WTC11 (cell line): ENCODE data around the gene ZNF30. TPM values are rescaled to one million over a fixed set of nuclear protein-coding genes. Genes with fewer than 3 reads are reported as not detected.

Experiments used
- ATAC-seq: fragments of 200-7000 bp; cut with Tn5 transposase; 2 replicates; pipeline ENCODE4 v1.10.0; 2021; ENCODE audit warnings: mild to moderate bottlenecking, moderate library complexity
- CTCF ChIA-PET: fragments of 300-600 bp; sonication (Branson Sonifier 250); formaldehyde crosslinking; loops from one replicate; lab custom pipeline; 2021; ENCODE audit warnings: antibody characterized with exemption; lab: Charles Lee
- POLR2A ChIA-PET: fragments of 350-600 bp; sonication (Branson Sonifier 250); formaldehyde crosslinking; loops from one replicate; lab custom pipeline; 2021; ENCODE audit warnings: antibody characterized with exemption; lab: Charles Lee
- DNase-seq: peaks from one replicate; pipeline ENCODE4 v3.0.0; 2021; ENCODE audit warnings: low spot score
- H3K27ac Mint-ChIP-seq: 2 replicates; pipeline ENCODE4 v1.8.0; 2021; ENCODE audit warnings: mixed read lengths
- H3K27me3 Mint-ChIP-seq: 2 replicates; pipeline ENCODE4 v1.8.0; 2021; ENCODE audit warnings: low read depth, mild to moderate bottlenecking, moderate library complexity, mixed read lengths
- H3K36me3 Mint-ChIP-seq: 2 replicates; pipeline ENCODE4 v1.8.0; 2021; ENCODE audit warnings: mixed read lengths
- H3K4me1 Mint-ChIP-seq: 2 replicates; pipeline ENCODE4 v1.8.0; 2022; ENCODE audit warnings: mixed read lengths
- H3K4me3 Mint-ChIP-seq: 2 replicates; pipeline ENCODE4 v1.8.0; 2021; ENCODE audit warnings: mild to moderate bottlenecking, moderate library complexity, mixed read lengths
- H3K9me3 Mint-ChIP-seq: 2 replicates; pipeline ENCODE4 v1.8.0; 2021; ENCODE audit warnings: mixed read lengths
- E2F5 ChIP-seq: sonication (generic); formaldehyde crosslinking; IDR thresholded peaks from 2 replicates; pipeline ENCODE4 v1.8.1; 2022; ENCODE audit warnings: mild to moderate bottlenecking, moderate library complexity, missing genetic modification reagents
- FOXJ3 ChIP-seq: sonication (generic); formaldehyde crosslinking; IDR thresholded peaks from 2 replicates; pipeline ENCODE4 v1.9.0; 2021; ENCODE audit warnings: missing genetic modification reagents, mild to moderate bottlenecking, borderline replicate concordance
- FOXP1 ChIP-seq: sonication (generic); formaldehyde crosslinking; IDR thresholded peaks from 2 replicates; pipeline ENCODE4 v1.8.0; 2022; ENCODE audit warnings: missing genetic modification reagents, mild to moderate bottlenecking, moderate library complexity, borderline replicate concordance
- GTF2I ChIP-seq: fragments of 250-450 bp; sonication (Bioruptor Pico); conservative IDR thresholded peaks from 2 replicates; pipeline ENCODE4 v1.4.0; 2021; ENCODE audit warnings: mild to moderate bottlenecking
- NR1H2 ChIP-seq: sonication (generic); formaldehyde crosslinking; IDR thresholded peaks from 2 replicates; pipeline ENCODE4 v1.9.0; 2021; ENCODE audit warnings: mild to moderate bottlenecking, moderate library complexity, missing genetic modification reagents
- NR3C1 ChIP-seq: sonication (generic); formaldehyde crosslinking; conservative IDR thresholded peaks from 2 replicates; pipeline ENCODE4 v1.8.1; 2023; ENCODE audit warnings: low read depth, mild to moderate bottlenecking, missing genetic modification reagents
- RELA ChIP-seq: sonication (generic); formaldehyde crosslinking; IDR thresholded peaks from 2 replicates; pipeline ENCODE4 v1.8.1; 2022; ENCODE audit warnings: missing genetic modification reagents, mild to moderate bottlenecking, borderline replicate concordance
- RORB ChIP-seq: fragments of 250-450 bp; sonication (Bioruptor Pico); IDR thresholded peaks from 2 replicates; pipeline ENCODE4 v1.9.0; 2021; ENCODE audit warnings: mild to moderate bottlenecking
- SMAD4 ChIP-seq: sonication (generic); formaldehyde crosslinking; IDR thresholded peaks from 2 replicates; pipeline ENCODE4 v1.8.0; 2022; ENCODE audit warnings: mild to moderate bottlenecking, missing genetic modification reagents
- SP1 ChIP-seq: sonication (generic); formaldehyde crosslinking; conservative IDR thresholded peaks from 2 replicates; pipeline ENCODE4 v1.8.1; 2022; ENCODE audit warnings: missing genetic modification reagents
- ZBTB43 ChIP-seq: sonication (generic); formaldehyde crosslinking; IDR thresholded peaks from 2 replicates; pipeline ENCODE4 v1.8.1; 2023; ENCODE audit warnings: mild to moderate bottlenecking, missing genetic modification reagents
- ZNF219 ChIP-seq: sonication (generic); formaldehyde crosslinking; IDR thresholded peaks from 2 replicates; pipeline ENCODE4 v1.8.0; 2023; ENCODE audit warnings: missing genetic modification reagents, mild to moderate bottlenecking, borderline replicate concordance
- ZNF281 ChIP-seq: sonication (generic); formaldehyde crosslinking; IDR thresholded peaks from 2 replicates; pipeline ENCODE4 v1.8.0; 2023; ENCODE audit warnings: mild to moderate bottlenecking, missing genetic modification reagents
- ZNF416 ChIP-seq: fragments of 250-450 bp; sonication (Bioruptor Pico); IDR thresholded peaks from 2 replicates; pipeline ENCODE4 v1.9.0; 2021; ENCODE audit warnings: mild to moderate bottlenecking, inconsistent platforms
- total RNA-seq: library from RNA; stranded (reverse); gene quantifications from 3 replicates; pipeline ENCODE4 v1.2.3, GENCODE V29; 2021
- TF ChIP-seq, protein P1 (sequence below): fragments of 250-450 bp; sonication (Bioruptor Pico); IDR thresholded peaks from 2 replicates; pipeline ENCODE4 v1.8.0; 2021; ENCODE audit warnings: mild to moderate bottlenecking
- TF ChIP-seq, protein P2 (sequence below): sonication (generic); formaldehyde crosslinking; IDR thresholded peaks from 2 replicates; pipeline ENCODE4 v1.8.1; 2023; ENCODE audit warnings: mild to moderate bottlenecking, missing genetic modification reagents, moderate library complexity
- TF ChIP-seq, protein P3 (sequence below): sonication (generic); formaldehyde crosslinking; conservative IDR thresholded peaks from 2 replicates; pipeline ENCODE4 v1.8.1; 2023; ENCODE audit warnings: mild to moderate bottlenecking, low read depth, missing genetic modification reagents, moderate library complexity
- TF ChIP-seq, protein P4 (sequence below): sonication (generic); formaldehyde crosslinking; IDR thresholded peaks from 2 replicates; pipeline ENCODE4 v1.8.0; 2023; ENCODE audit warnings: missing genetic modification reagents
- TF ChIP-seq, protein P5 (sequence below): fragments of 250-450 bp; sonication (Bioruptor Pico); IDR thresholded peaks from 2 replicates; pipeline ENCODE4 v1.9.0; 2021; ENCODE audit warnings: mild to moderate bottlenecking, borderline replicate concordance

The ZNF30 gene
- total RNA-seq, 1 experiment from 2014 or later, result 5.4 TPM

DNA sequence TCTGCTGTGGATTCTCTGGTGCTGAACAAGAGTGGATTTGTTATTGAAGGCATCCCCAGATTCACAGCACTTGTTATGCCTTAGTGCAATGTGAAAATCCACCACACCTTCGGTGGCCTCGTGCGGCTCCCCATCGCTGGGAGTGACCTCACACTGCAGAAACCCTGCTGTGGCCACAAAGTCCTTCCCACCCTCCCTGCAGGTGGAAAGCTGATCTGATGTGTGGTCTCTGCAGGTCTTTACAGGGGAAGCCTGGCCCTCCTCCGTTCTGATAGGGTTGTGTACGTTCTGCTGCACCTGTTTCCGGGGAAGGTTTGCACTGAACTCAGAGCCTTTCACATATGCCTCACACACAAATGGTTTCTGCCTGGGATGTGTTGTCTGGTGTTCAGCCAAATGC lies 32.3 kb downstream of the ZNF30 start:
- H3K4me3 Mint-ChIP-seq, result no peak overlapping the region
- peaks cover 74% of the 10 kb centered on the region for H3K36me3 Mint-ChIP-seq
- ChIA-PET CTCF (no interaction called here), POLR2A (no interaction called here)
- H3K9me3 Mint-ChIP-seq, result peaks cover 56% of the 10 kb centered on the region
- H3K4me1 Mint-ChIP-seq, result peaks cover 17% of the 10 kb centered on the region
- TF ChIP-seq, protein P1, sequence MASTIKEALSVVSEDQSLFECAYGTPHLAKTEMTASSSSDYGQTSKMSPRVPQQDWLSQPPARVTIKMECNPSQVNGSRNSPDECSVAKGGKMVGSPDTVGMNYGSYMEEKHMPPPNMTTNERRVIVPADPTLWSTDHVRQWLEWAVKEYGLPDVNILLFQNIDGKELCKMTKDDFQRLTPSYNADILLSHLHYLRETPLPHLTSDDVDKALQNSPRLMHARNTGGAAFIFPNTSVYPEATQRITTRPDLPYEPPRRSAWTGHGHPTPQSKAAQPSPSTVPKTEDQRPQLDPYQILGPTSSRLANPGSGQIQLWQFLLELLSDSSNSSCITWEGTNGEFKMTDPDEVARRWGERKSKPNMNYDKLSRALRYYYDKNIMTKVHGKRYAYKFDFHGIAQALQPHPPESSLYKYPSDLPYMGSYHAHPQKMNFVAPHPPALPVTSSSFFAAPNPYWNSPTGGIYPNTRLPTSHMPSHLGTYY (CRISPR knock-in tag), result no peak
- TF ChIP-seq, protein P2, sequence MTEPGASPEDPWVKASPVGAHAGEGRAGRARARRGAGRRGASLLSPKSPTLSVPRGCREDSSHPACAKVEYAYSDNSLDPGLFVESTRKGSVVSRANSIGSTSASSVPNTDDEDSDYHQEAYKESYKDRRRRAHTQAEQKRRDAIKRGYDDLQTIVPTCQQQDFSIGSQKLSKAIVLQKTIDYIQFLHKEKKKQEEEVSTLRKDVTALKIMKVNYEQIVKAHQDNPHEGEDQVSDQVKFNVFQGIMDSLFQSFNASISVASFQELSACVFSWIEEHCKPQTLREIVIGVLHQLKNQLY, result no peak
- TF ChIP-seq ZNF416 (CRISPR knock-in tag) (no peak), GTF2I (no peak), FOXJ3 (no peak)
- H3K27ac Mint-ChIP-seq, result no peak overlapping the region
- ATAC-seq (no peak), DNase-seq (no peak)
- H3K27me3 Mint-ChIP-seq, result peaks cover 21% of the 10 kb centered on the region

DNA sequence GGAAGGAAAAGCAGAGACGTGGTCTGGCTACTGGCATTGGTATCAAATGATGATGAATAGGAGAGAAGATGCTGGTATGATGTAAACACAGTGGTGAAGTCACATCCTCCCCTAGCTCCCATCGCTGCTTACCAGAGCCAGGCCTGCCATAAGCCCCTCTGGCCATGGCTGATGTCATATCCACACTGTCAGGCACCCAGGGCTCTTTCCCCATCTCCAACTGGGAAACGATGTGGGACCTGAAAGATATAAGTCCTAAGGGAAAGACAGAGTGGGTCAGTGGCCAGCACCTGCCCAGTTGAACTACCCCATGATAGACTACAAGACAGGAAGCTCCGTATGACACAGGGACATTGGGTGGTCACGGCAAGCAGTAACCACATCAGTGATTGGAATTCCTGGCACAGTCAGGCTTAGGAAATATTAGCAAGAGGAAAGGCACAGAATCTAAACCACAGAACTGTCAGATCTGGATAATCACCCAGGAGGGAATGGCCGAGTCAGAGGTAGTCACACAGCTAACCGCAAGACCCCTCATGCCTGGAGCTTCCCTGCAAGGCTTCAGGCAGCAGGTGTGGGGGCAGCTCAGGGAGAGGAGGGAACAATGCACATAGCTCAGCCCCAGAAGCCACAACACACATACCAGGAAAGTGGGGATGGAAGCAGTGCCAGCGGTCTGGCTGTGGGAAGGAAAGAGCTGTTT lies 33.6 kb downstream of the ZNF30 start:
- no peak overlapping the region for H3K4me3 Mint-ChIP-seq
- H3K27me3 Mint-ChIP-seq, result peaks cover 24% of the 10 kb centered on the region
- H3K9me3 Mint-ChIP-seq, result peaks cover 54% of the 10 kb centered on the region
- no peak for TF ChIP-seq ZNF219 (CRISPR knock-in tag)
- no peak for TF ChIP-seq NR3C1
- TF ChIP-seq ZNF281, result no peak
- no peak for TF ChIP-seq ZBTB43 (CRISPR knock-in tag)
- no peak for TF ChIP-seq FOXP1
- TF ChIP-seq, protein P3, sequence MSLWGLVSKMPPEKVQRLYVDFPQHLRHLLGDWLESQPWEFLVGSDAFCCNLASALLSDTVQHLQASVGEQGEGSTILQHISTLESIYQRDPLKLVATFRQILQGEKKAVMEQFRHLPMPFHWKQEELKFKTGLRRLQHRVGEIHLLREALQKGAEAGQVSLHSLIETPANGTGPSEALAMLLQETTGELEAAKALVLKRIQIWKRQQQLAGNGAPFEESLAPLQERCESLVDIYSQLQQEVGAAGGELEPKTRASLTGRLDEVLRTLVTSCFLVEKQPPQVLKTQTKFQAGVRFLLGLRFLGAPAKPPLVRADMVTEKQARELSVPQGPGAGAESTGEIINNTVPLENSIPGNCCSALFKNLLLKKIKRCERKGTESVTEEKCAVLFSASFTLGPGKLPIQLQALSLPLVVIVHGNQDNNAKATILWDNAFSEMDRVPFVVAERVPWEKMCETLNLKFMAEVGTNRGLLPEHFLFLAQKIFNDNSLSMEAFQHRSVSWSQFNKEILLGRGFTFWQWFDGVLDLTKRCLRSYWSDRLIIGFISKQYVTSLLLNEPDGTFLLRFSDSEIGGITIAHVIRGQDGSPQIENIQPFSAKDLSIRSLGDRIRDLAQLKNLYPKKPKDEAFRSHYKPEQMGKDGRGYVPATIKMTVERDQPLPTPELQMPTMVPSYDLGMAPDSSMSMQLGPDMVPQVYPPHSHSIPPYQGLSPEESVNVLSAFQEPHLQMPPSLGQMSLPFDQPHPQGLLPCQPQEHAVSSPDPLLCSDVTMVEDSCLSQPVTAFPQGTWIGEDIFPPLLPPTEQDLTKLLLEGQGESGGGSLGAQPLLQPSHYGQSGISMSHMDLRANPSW (CRISPR knock-in tag), result no peak
- TF ChIP-seq, protein P4, sequence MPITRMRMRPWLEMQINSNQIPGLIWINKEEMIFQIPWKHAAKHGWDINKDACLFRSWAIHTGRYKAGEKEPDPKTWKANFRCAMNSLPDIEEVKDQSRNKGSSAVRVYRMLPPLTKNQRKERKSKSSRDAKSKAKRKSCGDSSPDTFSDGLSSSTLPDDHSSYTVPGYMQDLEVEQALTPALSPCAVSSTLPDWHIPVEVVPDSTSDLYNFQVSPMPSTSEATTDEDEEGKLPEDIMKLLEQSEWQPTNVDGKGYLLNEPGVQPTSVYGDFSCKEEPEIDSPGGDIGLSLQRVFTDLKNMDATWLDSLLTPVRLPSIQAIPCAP, result no peak
- no peak for TF ChIP-seq RORB (CRISPR knock-in tag)
- TF ChIP-seq, protein P5, sequence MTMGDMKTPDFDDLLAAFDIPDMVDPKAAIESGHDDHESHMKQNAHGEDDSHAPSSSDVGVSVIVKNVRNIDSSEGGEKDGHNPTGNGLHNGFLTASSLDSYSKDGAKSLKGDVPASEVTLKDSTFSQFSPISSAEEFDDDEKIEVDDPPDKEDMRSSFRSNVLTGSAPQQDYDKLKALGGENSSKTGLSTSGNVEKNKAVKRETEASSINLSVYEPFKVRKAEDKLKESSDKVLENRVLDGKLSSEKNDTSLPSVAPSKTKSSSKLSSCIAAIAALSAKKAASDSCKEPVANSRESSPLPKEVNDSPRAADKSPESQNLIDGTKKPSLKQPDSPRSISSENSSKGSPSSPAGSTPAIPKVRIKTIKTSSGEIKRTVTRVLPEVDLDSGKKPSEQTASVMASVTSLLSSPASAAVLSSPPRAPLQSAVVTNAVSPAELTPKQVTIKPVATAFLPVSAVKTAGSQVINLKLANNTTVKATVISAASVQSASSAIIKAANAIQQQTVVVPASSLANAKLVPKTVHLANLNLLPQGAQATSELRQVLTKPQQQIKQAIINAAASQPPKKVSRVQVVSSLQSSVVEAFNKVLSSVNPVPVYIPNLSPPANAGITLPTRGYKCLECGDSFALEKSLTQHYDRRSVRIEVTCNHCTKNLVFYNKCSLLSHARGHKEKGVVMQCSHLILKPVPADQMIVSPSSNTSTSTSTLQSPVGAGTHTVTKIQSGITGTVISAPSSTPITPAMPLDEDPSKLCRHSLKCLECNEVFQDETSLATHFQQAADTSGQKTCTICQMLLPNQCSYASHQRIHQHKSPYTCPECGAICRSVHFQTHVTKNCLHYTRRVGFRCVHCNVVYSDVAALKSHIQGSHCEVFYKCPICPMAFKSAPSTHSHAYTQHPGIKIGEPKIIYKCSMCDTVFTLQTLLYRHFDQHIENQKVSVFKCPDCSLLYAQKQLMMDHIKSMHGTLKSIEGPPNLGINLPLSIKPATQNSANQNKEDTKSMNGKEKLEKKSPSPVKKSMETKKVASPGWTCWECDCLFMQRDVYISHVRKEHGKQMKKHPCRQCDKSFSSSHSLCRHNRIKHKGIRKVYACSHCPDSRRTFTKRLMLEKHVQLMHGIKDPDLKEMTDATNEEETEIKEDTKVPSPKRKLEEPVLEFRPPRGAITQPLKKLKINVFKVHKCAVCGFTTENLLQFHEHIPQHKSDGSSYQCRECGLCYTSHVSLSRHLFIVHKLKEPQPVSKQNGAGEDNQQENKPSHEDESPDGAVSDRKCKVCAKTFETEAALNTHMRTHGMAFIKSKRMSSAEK (CRISPR knock-in tag), result no peak
- TF ChIP-seq E2F5, result no peak
- no peak for TF ChIP-seq SMAD4
- TF ChIP-seq NR1H2 (CRISPR knock-in tag), result no peak
- no peak for TF ChIP-seq RELA (CRISPR knock-in tag)
- TF ChIP-seq SP1 (CRISPR knock-in tag), result no peak
- TF ChIP-seq, all 79 proteins: peak for 0
- ChIA-PET POLR2A (no interaction called here), CTCF (interaction anchor here (1.2 kb wide), 1 partner anchor 84 kb away, joined by 3 read pairs; no protein-coding TSS in a partner anchor)
- DNase-seq (no peak), ATAC-seq (no peak)
- Mint-ChIP-seq H3K27ac (no peak overlapping the region), H3K4me1 (peaks cover 22% of the 10 kb centered on the region), H3K36me3 (peaks cover 69% of the 10 kb centered on the region)
